ENCODE data around the gene SOD1. TPM values are rescaled to one million over a fixed set of nuclear protein-coding genes. Genes with fewer than 3 reads are reported as not detected.
"Not testable (repeated sequence)": the region's sequence is repeated elsewhere in the genome, so short reads cannot be mapped to it uniquely, and the experiment has no call there.

SOD1 gene
- total RNA-seq = 106 TPM

DNA sequence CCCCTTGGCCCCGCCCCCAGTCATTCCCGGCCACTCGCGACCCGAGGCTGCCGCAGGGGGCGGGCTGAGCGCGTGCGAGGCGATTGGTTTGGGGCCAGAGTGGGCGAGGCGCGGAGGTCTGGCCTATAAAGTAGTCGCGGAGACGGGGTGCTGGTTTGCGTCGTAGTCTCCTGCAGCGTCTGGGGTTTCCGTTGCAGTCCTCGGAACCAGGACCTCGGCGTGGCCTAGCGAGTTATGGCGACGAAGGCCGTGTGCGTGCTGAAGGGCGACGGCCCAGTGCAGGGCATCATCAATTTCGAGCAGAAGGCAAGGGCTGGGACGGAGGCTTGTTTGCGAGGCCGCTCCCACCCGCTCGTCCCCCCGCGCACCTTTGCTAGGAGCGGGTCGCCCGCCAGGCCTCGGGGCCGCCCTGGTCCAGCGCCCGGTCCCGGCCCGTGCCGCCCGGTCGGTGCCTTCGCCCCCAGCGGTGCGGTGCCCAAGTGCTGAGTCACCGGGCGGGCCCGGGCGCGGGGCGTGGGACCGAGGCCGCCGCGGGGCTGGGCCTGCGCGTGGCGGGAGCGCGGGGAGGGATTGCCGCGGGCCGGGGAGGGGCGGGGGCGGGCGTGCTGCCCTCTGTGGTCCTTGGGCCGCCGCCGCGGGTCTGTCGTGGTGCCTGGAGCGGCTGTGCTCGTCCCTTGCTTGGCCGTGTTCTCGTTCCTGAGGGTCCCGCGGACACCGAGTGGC lies at the start of gene SOD1:
Gene SOD1, plus strand, starts transcription at position 158 of the 723 bp plus-strand sequence. Its CDS starts 77 bp downstream, at position 235.
- DNase-seq = peak; percentile 98

GRCh38 chr21:31611445-31611844 lies 48.0 kb upstream of the SOD1 start:
- DNase-seq = no peak

GRCh38 chr21:31612894-31613785 lies 46.4 kb upstream of the SOD1 start:
- DNase-seq = no peak

GRCh38 chr21:31614705-31615104 lies 44.8 kb upstream of the SOD1 start:
- DNase-seq = no peak

- no peak for DNase-seq
Observed at GRCh38 chr21:31616216-31616615, 43.3 kb upstream of the SOD1 start.

GRCh38 chr21:31618696-31619430 lies 40.6 kb upstream of the SOD1 start:
- no peak for DNase-seq

DNA sequence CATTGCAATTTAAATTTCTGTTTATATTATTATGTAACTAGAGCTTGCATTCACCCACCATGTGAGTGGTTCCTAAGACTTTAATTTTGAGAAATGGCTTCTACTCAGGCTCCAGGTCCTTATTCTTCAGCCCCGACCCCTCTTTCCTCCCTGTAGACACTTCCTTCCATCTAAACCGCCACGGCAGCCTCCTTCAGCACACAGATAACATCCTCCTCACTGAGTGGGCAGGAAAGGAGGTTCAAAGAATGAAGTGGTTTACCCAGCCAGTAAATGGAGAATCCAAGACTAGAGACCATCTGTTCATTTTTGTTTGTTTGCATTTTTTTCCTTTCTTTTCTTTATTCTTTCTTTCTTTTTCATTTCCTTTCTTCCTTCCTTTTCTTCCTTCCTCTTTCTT lies 37.1 kb upstream of the SOD1 start:
- DNase-seq = no peak

GRCh38 chr21:31623664-31624063 lies 35.8 kb upstream of the SOD1 start:
- no peak for DNase-seq

GRCh38 chr21:31624181-31624580 lies 35.3 kb upstream of the SOD1 start:
- DNase-seq = no peak

DNA sequence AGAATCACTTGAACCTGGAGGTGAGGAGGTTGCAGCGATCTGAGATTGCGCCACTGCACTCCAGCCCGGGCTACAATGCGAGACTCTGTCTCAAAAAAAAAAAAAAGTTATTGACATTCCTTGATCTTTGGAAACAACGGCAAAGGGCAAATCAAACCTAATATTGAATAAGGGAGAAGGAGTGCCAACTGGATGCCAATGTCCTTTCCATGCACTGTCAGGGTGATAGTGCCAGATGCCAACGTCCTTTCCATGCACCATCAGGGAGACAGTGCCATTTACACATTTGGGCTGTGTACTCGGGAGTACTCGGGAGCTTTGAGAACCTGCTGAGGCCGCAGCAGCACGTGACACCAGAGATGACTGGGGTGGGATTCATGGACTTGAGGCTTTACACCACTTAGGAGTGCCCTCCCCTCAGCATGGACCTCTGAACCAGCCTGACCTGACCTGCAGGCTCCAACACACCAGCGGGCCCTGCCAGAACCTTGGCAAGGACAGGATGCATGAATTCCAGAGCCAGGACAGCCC lies 34.5 kb upstream of the SOD1 start:
- DNase-seq = no peak

DNA sequence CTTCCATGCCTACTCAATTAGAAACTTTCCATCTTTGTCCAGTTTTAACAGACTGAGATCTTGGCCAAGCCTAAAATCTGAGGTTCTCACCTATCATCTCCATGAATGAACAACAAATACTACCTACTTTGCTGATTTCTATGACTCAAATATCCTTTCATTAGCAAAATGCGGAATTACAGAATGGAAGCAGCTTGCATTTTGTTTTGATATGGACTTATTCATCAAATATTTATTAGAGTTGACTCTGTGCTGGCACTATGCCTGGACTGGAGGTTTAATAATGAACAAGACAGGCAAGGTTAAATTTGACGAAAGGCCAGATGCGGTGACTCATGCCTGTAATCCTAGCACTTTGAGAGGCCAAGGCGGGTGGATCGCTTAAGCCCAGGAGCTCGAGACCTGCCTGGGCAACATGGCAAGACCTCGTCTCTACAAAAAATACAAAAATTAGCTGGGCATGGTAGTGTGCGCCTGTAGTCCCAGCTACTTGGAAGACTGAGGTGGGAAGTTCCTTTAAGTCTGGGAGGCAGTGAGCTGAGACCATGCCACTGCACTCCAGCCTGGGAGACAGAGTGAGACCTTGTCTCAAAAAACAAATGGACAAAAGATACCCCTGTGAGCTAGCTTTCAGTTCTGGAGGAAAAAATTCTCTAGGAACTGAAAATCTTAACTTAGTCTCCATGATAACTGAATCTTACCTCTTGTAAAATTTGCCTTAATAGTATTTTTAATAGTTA lies 29.4 kb upstream of the SOD1 start:
- DNase-seq = peak; percentile 56

- DNase-seq = not testable (repeated sequence)
Observed at GRCh38 chr21:31631881-31632280, 27.6 kb upstream of the SOD1 start.

DNA sequence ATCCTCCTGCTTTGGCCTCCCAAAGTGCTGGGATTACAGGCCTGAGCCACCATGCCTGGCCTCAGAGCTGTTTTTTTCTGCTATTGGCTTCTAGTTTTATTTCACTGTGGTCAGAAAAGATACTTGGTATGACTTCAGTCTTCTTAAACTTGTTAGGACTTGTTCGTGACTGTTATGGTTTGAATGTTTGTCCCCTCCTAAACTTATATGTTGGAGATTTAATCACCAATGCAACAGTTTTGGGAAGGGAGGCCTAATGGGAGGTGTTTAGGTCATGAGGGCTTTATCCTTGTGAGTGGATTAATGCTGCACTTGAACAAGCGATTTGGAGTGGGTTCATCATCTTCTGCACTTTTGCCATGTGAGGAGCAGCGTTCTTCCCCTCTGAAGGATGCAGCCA lies 24.5 kb upstream of the SOD1 start:
- no peak for DNase-seq

DNA sequence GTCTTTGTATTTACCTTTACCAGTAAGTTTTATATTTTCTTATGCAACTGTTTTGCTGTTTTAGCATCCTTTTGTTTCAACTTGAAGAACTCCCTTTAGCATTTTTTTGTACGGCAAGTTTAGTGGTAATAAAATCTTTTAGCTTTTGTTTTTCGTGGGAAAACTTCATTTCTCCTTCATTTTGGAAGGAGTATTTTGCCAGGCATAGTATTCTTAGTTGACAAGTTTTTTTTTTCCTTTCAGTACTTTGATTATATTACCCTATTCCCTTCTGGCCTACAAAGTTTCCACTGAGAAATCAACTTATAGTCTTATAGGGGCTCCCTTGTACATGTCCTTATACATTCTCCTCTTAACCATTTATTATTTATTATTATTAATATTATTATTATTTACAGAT lies 22.6 kb upstream of the SOD1 start:
- DNase-seq = no peak

DNA sequence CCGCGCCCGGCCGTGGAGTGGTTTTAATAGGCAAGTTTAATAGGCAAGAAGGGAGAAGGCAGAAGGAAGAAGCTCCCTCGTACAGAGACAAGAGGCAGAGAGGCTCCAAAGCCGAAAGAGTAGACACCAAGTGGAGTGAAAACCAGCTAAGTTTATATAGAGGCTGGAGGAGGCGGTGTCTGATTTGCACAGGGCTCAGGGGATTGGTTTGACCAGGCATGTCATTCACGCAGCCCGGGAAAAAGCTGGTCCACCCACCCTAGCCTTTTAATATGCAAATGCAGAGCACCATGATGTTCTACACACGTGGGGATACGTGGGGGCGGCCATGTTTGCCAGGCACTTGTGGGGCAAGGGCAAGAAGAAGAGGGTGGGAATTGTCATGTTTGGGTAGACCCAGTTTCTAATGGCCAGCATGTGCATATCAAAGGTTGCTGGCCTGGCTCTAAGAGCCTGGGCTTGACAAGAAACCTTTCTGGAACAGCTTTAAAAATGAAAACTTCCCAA lies 18.0 kb upstream of the SOD1 start:
- DNase-seq = no peak

GRCh38 chr21:31644643-31645042 lies 14.8 kb upstream of the SOD1 start:
- no peak for DNase-seq

DNA sequence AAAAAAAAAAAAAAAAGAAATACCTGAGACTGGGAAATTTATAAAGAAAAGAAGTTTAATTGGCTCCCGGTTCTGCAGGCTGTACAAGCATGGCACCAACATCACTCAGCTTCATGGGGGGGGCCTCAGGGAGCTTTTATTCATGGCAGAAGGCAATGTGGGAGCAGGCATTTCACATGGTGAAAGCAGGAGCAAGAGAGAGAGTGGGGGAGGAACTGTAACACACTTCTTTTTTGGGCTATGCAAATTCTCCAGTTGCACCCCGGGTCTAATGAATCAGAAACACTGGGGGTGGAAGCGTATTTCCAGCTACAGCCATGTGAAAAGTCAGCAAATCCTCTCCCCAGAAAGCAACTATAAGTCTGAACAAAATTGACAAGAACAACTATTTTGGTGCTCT lies 11.8 kb upstream of the SOD1 start:
- DNase-seq = no peak

DNA sequence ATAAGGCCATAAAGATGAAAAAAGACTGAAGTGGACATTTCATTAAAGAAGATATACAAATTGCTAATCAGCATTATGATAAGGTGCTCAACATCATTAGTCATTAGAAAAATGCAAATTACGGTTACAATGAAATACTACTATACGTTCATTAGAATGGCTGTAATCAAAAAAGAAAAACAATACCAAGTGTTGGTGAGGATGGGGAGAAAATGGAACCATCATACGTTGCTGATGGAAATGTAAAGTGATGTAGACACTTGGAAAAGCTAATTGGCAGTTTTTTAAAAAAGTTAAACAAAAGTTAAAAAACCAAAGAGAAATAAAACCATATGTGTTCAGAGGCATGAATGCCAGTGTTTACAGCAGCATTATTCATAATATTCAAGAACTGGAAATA lies 8.6 kb upstream of the SOD1 start:
- DNase-seq = no peak

DNA sequence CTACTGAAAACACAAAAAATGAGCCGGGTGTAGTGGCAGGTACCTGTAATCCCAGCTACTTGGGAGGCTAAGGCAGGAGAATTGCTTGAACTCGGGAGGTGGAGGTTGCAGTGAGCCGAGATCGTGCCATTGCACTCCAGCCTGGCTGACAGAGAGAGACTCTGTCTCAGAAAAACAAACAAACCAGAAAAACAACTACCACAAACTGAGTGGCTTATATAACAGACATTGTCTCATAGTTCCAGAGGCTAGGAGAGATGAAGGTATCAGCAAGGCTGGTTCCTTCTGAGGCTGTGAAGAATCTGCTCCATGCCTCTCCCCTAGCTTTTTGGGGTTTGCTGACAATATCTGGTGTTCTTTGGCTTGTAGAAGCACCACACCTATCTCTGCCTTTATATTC lies 8.0 kb upstream of the SOD1 start:
- DNase-seq = not testable (repeated sequence)

GRCh38 chr21:31654340-31654739 lies 5.2 kb upstream of the SOD1 start:
- no peak for DNase-seq

DNA sequence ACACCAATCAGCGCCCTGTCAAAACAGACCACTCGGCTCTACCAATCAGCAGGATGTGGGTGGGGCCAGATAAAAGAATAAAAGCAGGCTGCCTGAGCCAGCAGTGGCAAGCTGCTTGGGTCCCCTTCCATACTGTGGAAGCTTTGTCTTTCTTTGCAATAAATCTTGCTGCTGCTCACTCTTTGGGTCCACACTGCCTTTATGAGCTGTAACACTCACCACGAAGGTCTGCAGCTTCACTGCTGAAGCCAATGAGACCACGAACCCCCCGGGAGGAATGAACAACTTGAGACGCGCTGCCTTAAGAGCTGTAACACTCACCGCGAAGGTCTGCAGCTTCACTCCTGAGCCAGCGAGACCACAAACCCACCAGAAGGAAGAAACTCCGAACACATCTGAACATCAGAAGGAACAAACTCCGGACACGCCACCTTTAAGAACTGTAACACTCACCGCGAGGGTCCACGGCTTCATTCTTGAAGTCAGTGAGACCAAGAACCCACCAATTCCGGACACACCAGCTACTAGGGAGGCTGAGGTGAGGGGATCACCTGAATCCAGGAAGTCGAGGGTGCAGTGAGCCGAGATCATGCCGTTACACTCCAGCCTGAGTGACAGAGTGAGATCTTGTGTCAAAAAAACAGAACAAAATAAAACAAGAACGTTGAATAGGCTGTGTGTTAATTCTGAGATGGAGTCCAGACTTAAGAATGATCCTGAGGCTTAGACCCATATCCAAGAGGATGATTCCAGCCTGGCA lies 4.5 kb upstream of the SOD1 start:
- not testable (repeated sequence) for DNase-seq

Measured in tongue (tissue), 2 donors.